ENCODE data around the gene ALMS1.
"Not testable (repeated sequence)": the region's sequence is repeated elsewhere in the genome, so short reads cannot be mapped to it uniquely, and the experiment has no call there.

The ALMS1 gene

DNA sequence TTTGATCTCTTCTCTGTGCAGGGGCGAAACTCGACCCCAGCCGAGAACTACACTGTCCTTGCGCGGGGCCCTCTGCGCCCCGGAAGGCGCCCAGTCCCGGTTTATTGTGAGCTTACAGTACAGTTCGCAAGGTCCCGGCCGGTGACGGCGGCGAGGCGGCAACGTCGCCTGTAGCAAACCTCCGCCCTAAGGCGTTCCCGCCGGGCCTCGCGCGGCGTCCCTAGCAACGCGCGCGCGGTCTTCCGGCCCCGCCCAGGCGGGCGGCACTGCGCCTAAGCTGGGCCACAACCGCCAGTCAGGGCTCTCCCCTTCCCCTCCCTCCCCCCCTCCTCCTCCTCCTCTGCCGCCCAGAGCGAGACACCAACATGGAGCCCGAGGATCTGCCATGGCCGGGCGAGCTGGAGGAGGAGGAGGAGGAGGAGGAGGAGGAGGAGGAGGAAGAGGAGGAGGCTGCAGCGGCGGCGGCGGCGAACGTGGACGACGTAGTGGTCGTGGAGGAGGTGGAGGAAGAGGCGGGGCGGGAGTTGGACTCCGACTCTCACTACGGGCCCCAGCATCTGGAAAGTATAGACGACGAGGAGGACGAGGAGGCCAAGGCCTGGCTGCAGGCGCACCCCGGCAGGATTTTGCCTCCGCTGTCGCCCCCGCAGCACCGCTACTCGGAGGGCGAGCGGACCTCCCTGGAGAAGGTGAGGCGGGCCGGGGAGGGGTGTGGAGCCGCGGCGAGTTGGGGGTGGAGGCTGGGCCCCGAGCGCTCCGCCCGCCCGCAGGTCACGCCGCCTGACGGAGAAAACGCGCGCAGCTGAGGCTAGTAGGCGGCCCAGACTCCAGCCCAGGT is at the start of gene ALMS1:
Gene ALMS1 (plus strand): TSS at position 333 of the 838 bp plus-strand sequence. CDS start 33 bp downstream, at position 366.
- peak; percentile 92 for DNase-seq

DNA sequence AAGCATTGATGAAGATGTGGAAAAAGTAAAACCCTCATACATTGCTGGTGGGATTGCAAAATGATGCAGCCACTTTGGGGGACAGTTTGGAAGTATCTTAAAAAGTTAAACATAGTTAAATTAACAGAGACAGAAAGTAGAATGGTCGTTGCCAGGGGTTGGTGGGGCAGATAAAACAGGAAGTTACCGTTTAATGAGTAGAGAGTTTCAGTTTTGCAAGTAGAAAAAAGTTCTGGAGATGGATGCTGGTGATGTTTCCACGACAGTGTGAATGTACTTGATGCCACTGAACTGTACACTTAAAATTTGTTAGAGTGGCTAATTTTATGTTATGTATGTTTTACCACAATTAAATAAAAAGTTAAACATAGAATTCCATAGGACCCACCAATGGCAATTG is 47.8 kb upstream of the ALMS1 start:
- DNase-seq: no peak

GRCh38 chr2:73339201-73339600 is 46.4 kb upstream of the ALMS1 start:
- DNase-seq: no peak

- no peak for DNase-seq
Measured at GRCh38 chr2:73341039-73341438, 44.6 kb upstream of the ALMS1 start.

DNA sequence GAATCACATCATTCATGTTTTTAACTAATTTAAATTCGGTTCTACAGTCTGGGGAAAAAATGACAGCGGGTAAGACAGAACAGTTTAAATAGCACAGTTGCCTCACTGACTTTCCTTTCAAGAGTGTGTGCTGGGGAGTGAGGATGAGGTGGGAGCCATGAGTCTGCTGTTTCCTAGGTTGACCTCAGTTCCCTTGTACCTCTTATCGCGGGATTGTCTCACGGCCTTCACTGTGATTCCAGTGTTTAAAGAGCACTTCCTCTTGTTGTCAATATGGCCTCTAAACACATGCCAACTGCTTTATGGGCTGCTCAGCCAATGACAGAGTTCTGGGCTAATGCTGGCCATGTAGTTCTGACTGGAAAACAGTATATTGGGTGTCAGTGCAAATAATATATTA is 41.6 kb upstream of the ALMS1 start:
- no peak for DNase-seq

GRCh38 chr2:73344747-73345146 is 40.9 kb upstream of the ALMS1 start:
- DNase-seq: not testable (repeated sequence)

GRCh38 chr2:73350035-73350691 is 35.5 kb upstream of the ALMS1 start:
- no peak for DNase-seq

DNA sequence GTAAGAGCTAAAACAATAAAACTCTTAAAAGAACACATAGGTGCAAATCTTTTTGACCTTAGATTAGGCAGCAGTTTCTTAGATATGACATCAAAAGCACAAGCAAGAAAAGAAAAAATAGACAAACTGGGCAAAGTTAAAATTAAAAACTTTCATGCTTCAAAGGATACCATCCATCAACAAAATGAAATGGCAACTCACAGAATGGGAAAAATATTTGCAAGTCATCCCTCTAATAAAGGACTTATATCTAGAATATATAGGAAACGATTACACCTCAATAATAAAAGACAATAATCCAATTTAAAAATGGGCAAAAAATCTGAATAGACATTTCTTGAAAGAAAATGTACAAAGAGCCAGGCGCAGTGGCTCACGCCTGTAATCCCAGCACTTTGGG is 29.5 kb upstream of the ALMS1 start:
- DNase-seq: no peak

DNA sequence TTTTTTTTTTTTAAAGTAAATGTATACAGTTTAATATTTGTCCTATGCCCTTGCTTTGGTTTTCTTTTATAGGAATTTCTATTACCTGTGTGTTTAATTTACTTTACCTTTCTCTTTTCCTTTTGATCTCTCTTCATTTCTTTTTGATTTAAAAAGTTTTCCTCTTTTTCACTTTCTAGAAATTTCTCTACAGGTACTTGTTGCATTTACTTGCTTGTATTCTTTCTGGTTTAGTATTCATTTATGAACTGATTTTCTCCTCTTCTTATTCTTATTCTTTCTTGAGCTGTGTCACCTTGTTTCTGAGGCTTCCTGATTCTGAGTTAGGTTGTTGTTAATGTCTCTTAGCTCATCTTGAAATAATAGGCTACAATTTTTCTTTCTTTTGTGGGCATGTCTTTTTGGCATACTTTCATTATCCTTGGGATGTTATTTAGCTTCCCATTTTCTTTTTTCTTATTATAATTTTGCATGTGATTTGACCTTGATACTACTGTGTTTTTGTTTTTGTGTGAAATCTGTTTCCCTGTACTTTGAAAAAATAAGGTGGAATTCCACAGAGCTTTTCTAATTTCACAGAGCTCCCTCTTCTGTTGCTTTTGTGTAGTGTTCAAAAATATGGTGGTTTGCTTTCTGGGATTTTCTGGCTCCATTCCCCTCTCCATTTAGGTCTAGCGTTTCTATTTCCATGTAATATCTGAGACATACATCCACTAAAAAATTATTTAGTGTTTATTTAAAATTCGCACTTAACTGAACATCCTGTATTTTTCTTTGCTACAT is 25.5 kb upstream of the ALMS1 start:
- DNase-seq: no peak

DNA sequence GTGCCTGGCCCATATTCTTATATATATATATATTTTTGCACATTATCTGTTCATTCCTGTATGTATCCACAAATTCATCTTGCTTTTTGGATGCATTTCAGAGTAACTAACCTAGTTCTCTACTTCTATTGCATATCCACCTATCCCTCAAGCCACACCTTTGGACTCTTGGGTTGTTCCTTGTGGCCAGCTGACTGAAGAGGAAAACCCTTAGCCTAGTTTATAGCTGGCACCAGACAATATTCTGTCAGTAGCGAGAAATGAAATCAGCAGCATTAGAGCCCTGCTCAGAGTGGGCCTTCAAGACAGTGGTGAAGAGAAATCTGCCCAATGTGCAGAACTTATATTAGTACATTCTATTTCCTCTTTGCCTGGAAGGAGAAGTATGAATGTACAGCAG is 19.6 kb upstream of the ALMS1 start:
- no peak for DNase-seq

DNA sequence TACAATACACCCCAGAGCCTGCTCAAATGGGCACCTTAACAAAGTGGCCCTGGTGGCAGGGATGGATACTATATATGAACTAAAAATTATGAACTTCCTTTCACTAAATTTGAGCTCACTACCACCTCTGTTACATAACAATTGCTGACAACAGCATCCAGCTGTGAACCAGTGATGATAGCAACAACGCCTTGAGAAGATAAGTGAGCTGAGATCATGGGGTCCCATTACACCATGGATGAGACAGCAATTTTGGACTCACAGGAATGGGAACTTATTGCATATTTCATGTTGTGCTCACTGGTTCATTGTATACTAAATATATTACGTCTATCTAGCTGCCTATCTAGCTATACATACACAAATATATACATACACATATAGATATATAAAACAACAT is 16.9 kb upstream of the ALMS1 start:
- no peak for DNase-seq

GRCh38 chr2:73370348-73370747 is 15.3 kb upstream of the ALMS1 start:
- DNase-seq: no peak

DNA sequence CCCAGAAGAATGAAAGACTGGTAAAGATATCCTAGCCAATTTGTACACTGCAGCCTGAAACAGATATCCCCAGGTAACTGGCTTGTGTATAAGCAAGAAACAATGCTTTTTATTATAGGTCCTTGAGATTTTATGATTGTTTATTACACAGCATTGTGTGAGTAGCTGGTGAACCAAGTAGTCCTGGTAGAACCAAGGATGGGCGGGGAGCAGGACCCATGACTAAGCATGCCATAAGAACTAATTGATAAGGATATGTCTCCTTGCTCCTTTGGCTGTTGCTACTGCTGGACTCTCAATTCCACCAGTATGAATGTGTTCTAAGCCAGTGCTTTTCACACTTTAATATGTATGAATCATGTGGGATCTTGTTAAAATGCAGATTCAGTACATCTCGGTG is 12.3 kb upstream of the ALMS1 start:
- DNase-seq: no peak

- DNase-seq: no peak
Measured at GRCh38 chr2:73374269-73374668, 11.4 kb upstream of the ALMS1 start.

- DNase-seq: no peak
Measured at GRCh38 chr2:73376681-73377080, 9.0 kb upstream of the ALMS1 start.

- no peak for DNase-seq
Measured at GRCh38 chr2:73383036-73383435, 2.6 kb upstream of the ALMS1 start.

GRCh38 chr2:73385123-73385503 is 523 bp upstream of the ALMS1 start:
- no peak for DNase-seq

DNA sequence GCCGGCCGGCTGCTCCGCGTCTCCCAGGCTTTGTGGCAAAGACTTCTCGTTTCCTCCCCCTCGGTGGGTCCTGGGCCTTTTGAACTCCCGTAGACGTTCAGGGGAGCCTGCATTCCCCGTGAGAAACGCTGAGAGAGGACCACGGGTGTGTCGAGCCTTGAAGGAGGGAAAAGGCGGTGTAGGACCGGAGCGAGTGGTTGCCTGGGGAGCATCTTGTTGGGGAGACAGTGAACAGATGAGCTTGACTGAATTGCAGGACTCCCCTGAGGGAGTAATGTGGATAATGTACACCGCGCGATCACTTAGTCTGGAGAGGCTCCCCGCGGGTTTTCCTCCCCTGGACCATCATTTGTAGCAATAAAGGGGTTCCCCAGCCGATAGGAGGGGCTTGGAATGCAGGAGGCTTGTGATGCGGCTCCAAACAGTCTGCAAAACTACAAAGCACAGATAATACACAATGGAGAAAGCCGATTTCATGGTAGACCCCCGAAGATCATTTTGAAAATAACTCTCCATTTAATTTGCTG is 769 bp downstream of the ALMS1 start:
- DNase-seq: no peak

DNA sequence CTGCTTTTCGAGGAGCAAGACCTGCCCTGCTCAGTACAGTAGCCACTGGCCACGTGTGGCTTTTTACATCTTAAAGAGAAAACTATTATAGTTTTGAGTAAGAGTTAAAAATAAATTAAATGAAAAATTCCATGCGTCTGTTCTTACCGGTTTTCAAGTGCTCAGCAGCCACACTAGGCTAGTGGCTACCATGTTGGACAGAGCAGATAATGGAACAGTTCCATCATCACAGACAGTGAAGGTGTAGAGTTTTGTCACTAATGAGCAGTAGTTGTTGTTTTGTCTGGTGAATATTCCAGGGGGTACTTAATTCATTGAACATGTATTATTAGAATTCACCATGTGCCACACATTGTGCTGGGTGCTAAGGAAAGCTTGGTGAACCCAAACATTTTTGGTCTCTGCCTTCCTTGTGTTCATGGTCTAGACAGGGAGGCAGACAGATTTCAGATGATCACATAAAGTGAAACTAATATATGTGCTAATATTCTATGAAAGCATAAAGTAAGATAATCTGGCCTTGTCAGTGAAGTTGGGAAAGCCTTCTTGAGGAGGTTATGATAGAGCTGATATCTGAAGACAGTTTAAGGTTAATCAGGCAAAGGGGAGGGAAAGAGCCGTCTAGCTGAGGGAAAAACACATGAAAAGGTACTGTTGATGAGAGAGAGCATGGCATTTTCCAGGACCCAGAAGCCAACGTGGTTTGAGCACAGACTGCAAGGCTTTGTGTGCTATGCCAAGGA is 1.4 kb downstream of the ALMS1 start:
- DNase-seq: no peak

- no peak for DNase-seq
Measured at GRCh38 chr2:73402386-73403103, 16.9 kb downstream of the ALMS1 start.

DNA sequence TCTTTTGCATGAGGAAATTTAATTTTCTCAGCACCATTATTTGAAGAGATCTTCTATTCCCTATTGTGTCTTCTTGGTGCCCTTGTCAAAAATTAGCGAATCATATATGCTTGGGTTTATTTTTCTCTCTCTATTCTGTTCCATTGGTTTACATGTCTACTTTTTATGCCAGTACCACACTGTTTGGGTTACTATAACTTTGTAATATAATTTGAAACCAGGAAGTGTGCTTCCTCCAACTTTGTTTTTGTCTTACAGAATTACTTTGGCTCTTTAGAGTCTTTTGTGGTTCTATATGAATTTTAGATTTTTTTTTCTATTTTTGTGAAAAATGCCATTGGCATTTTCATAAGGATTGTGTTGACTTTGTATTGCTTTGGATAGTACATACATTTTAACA is 17.6 kb downstream of the ALMS1 start:
- DNase-seq: no peak

- DNase-seq: no peak
Measured at GRCh38 chr2:73404409-73404808, 18.8 kb downstream of the ALMS1 start.
